Stimulated activated naive B cell treated with anti-CD40 and anti-IgM and Interleukin-4, amounts not matched to agents 10 μg/mL and 1 μg/mL and 100 μg/mL, for 72 hours (primary cell): Measurements from ENCODE around the gene TRIM24.
"Not testable (repeated sequence)": the region's sequence is repeated elsewhere in the genome, so short reads cannot be mapped to it uniquely, and the experiment has no call there.

ENCODE experiments used
- ATAC-seq, 2 donors: fragments of 150-1000 bp; cut with Tn5 transposase; replicated peaks; 2 replicates each; pipeline ENCODE4 v1.10.0; 2021; ENCODE audit warnings: moderate library complexity in 1 of 2
- DNase-seq: peaks from one replicate; pipeline ENCODE4 v3.0.0; 2021
- H3K27ac Mint-ChIP-seq: one replicate; pipeline ENCODE4 v1.8.0; 2022; ENCODE audit warnings: mild to moderate bottlenecking, mixed read lengths
- H3K27me3 Mint-ChIP-seq, 2 donors: one replicate each; pipeline ENCODE4 v1.8.0; 2022; ENCODE audit warnings: mixed read lengths in 2 of 2
- H3K36me3 Mint-ChIP-seq, 2 donors: one replicate each; pipeline ENCODE4 v1.8.0; 2022; ENCODE audit warnings: mixed read lengths in 2 of 2, mild to moderate bottlenecking in 1 of 2
- H3K4me1 Mint-ChIP-seq, 2 donors: one replicate each; pipeline ENCODE4 v1.8.0; 2022; ENCODE audit warnings: mixed read lengths in 2 of 2, mild to moderate bottlenecking in 1 of 2
- H3K4me3 Mint-ChIP-seq, 2 donors: one replicate each; pipeline ENCODE4 v1.8.0; 2022; ENCODE audit warnings: mild to moderate bottlenecking in 2 of 2, mixed read lengths in 2 of 2, moderate library complexity in 1 of 2
- H3K9me3 Mint-ChIP-seq, 2 donors: one replicate each; pipeline ENCODE4 v1.8.0; 2022; ENCODE audit warnings: mixed read lengths in 2 of 2, mild to moderate bottlenecking in 1 of 2

The TRIM24 gene

GRCh38 chr7:138472292-138473079 lies 12.4 kb downstream of the TRIM24 start:
- H3K27ac Mint-ChIP-seq, result no peak overlapping the region
- DNase-seq (no peak), ATAC-seq (no peak)
- peaks cover 2 to 8% of the 10 kb centered on the region in 2 donors for H3K36me3 Mint-ChIP-seq
- H3K4me1 Mint-ChIP-seq, result peaks cover 20 to 30% of the 10 kb centered on the region in 2 donors
- no peak overlapping the region for H3K4me3 Mint-ChIP-seq
- H3K27me3 Mint-ChIP-seq, result no peaks in the 10 kb centered on the region
- H3K9me3 Mint-ChIP-seq, result no peaks in the 10 kb centered on the region

DNA sequence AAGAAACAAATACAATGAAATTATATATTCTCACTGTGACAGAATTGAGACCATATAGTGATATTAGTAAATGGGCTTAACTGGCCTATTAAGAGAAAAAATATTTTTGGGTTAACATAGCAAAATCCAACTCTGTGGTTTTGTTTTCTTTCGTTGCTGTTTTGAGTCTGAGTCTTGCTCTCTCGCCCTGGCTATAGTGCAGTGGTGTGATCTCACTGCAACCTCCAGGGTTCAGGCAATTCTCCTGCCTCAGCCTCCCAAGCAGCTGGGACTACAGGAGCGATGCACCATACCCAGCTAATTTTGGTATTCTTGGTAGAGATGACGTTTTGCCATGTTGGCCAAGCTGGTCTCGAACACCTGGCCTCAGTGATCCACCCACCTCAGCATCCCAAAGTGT lies 15.3 kb downstream of the TRIM24 start:
- Mint-ChIP-seq H3K27ac (no peak overlapping the region), H3K36me3 (peaks cover 2 to 4% of the 10 kb centered on the region in 2 donors), H3K4me1 (peaks cover 26 to 40% of the 10 kb centered on the region in 2 donors), H3K4me3 (no peak overlapping the region), H3K27me3 (no peaks in the 10 kb centered on the region), H3K9me3 (no peaks in the 10 kb centered on the region)
- DNase-seq (no peak), ATAC-seq (no peak)

- no peak overlapping the region for H3K4me3 Mint-ChIP-seq
- no peak for ATAC-seq
- DNase-seq, result no peak
- no peaks in the 10 kb centered on the region for H3K27me3 Mint-ChIP-seq
- H3K27ac Mint-ChIP-seq, result no peak overlapping the region
- no peaks in the 10 kb centered on the region for H3K9me3 Mint-ChIP-seq
- peaks cover 28 to 49% of the 10 kb centered on the region in 2 donors for H3K4me1 Mint-ChIP-seq
- H3K36me3 Mint-ChIP-seq, result peaks cover 0 to 1% of the 10 kb centered on the region in 2 donors
Observed at GRCh38 chr7:138477081-138477578, 17.1 kb downstream of the TRIM24 start.

DNA sequence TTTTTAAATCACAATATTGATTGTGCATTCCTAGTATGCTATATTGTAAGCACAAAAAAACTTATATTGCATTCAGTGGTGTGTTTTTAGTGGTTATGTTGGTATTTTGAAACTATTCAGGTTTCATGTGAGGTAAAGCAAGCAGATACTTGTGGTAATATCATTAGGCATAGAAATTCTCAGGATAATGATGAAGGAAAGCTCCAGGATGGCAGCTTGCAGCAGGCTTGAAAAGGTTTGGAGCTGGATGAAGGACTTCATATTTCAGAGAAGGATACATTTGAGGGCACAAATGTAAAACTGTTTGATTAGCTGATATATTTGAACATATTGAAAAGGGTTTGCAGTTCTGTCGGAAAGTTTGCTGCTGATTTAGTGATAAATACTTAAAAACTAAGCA lies 17.5 kb downstream of the TRIM24 start:
- H3K4me3 Mint-ChIP-seq, result no peak overlapping the region
- H3K36me3 Mint-ChIP-seq, result peaks cover 0 to 1% of the 10 kb centered on the region in 2 donors
- no peaks in the 10 kb centered on the region for H3K9me3 Mint-ChIP-seq
- peaks cover 25 to 48% of the 10 kb centered on the region in 2 donors for H3K4me1 Mint-ChIP-seq
- ATAC-seq (no peak), DNase-seq (no peak)
- no peaks in the 10 kb centered on the region for H3K27me3 Mint-ChIP-seq
- H3K27ac Mint-ChIP-seq, result no peak overlapping the region

- ATAC-seq (peak; percentile 60 to 80), DNase-seq (no peak)
- peaks cover 28 to 57% of the 10 kb centered on the region in 2 donors for H3K4me1 Mint-ChIP-seq
- H3K27me3 Mint-ChIP-seq, result no peaks in the 10 kb centered on the region
- peaks cover 1 to 4% of the 10 kb centered on the region in 2 donors for H3K36me3 Mint-ChIP-seq
- no peak overlapping the region for H3K27ac Mint-ChIP-seq
- H3K9me3 Mint-ChIP-seq, result no peaks in the 10 kb centered on the region
- H3K4me3 Mint-ChIP-seq, result no peak overlapping the region
Observed at GRCh38 chr7:138478499-138478908, 18.4 kb downstream of the TRIM24 start.

GRCh38 chr7:138480527-138480926 lies 20.5 kb downstream of the TRIM24 start:
- DNase-seq (no peak), ATAC-seq (no peak)
- Mint-ChIP-seq H3K27ac (no peak overlapping the region), H3K4me3 (no peak overlapping the region), H3K4me1 (peaks cover 25 to 55% of the 10 kb centered on the region in 2 donors), H3K27me3 (no peaks in the 10 kb centered on the region), H3K36me3 (peaks cover 1 to 8% of the 10 kb centered on the region in 2 donors), H3K9me3 (peaks cover 0 to 2% of the 10 kb centered on the region in 2 donors)

GRCh38 chr7:138481447-138482380 lies 21.7 kb downstream of the TRIM24 start:
- peak overlapping the region in 1 of 2 donors; percentile 8 for H3K4me3 Mint-ChIP-seq
- H3K27ac Mint-ChIP-seq, result peak overlapping the region; percentile 71
- no peak for DNase-seq
- H3K9me3 Mint-ChIP-seq, result peaks cover 0 to 2% of the 10 kb centered on the region in 2 donors
- H3K36me3 Mint-ChIP-seq, result peaks cover 1 to 15% of the 10 kb centered on the region in 2 donors
- no peak for ATAC-seq
- no peaks in the 10 kb centered on the region for H3K27me3 Mint-ChIP-seq
- H3K4me1 Mint-ChIP-seq, result peaks cover 26 to 53% of the 10 kb centered on the region in 2 donors

DNA sequence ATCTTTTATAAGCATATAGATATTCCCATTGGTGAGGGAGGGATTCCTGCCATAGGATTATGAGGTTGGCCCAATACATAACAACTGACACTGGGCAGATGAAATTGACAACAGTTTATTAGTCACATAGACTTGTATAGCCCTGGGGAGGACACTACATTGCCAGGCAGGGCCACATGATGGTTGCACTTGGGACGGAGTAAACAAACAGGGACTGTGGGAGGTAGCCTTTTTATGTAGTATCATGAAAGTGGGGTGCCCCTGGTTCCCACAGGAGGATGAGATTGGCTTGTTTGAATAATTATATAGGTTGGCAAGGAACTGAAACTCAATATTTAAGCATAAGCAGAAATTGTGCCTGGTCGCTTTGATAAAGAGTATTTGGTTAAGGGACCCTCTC lies 23.5 kb downstream of the TRIM24 start:
- peaks cover 1 to 15% of the 10 kb centered on the region in 2 donors for H3K36me3 Mint-ChIP-seq
- peaks cover 0 to 2% of the 10 kb centered on the region in 2 donors for H3K9me3 Mint-ChIP-seq
- DNase-seq, result no peak
- H3K4me1 Mint-ChIP-seq, result peaks cover 28 to 60% of the 10 kb centered on the region in 2 donors
- H3K27ac Mint-ChIP-seq, result peak overlapping the region; percentile 66
- H3K27me3 Mint-ChIP-seq, result no peaks in the 10 kb centered on the region
- ATAC-seq, result peak; percentile 62 to 64
- H3K4me3 Mint-ChIP-seq, result no peak overlapping the region

GRCh38 chr7:138485508-138485907 lies 25.4 kb downstream of the TRIM24 start:
- peaks cover 6 to 25% of the 10 kb centered on the region in 2 donors for H3K36me3 Mint-ChIP-seq
- H3K4me3 Mint-ChIP-seq, H3K27ac Mint-ChIP-seq, DNase-seq, H3K9me3 Mint-ChIP-seq, H3K27me3 Mint-ChIP-seq, ATAC-seq: not testable (repeated sequence)
- peaks cover 32 to 50% of the 10 kb centered on the region in 2 donors for H3K4me1 Mint-ChIP-seq

- not testable (repeated sequence) for H3K27ac Mint-ChIP-seq, DNase-seq, H3K27me3 Mint-ChIP-seq, ATAC-seq, H3K4me3 Mint-ChIP-seq, H3K9me3 Mint-ChIP-seq
- Mint-ChIP-seq H3K36me3 (peaks cover 13 to 37% of the 10 kb centered on the region in 2 donors), H3K4me1 (peaks cover 23 to 28% of the 10 kb centered on the region in 2 donors)
Observed at GRCh38 chr7:138489139-138489538, 29.1 kb downstream of the TRIM24 start.

DNA sequence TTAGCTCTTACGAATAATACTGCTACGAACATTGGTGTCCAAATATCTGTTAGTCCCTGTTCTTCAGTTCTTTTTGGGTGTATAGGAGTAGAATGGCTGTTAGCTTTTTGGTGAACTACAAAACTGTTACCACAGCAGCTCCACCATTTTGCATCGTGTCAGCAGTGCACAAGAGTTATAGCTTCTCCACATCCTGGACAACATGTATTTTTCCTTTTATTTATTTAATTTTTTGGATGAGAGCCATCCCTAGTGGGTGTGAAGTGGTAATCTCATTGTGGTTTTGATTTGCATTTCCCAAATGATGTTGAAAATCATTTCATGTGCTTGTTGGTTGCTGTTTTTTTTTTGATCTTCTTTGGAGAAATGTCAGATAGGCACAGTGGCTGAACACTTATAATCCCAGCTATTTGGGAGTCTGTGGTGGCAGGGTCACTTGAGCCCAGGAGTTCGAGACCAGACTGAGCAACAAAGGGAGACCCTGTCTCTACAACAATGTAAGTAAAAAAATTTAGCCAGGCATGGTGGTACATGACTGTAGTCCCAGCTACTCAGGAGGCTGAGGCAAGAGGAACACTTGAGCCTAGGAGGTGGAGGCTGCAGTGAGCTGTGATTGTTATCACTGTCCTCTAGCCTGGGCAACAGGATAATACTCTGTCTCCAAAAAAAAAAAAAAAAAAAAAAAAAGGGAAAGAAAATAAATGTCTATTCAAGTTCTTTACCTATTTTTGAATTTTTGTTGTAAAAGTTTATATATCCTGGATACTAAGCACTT lies 31.7 kb downstream of the TRIM24 start:
- ATAC-seq (no peak), DNase-seq (no peak)
- Mint-ChIP-seq H3K4me3 (no peak overlapping the region), H3K9me3 (peaks cover 1 to 4% of the 10 kb centered on the region in 2 donors), H3K36me3 (peaks cover 13 to 42% of the 10 kb centered on the region in 2 donors), H3K27ac (no peak overlapping the region), H3K27me3 (no peaks in the 10 kb centered on the region), H3K4me1 (peaks cover 20 to 36% of the 10 kb centered on the region in 2 donors)

GRCh38 chr7:138492423-138492822 lies 32.4 kb downstream of the TRIM24 start:
- H3K27ac Mint-ChIP-seq, result no peak overlapping the region
- H3K9me3 Mint-ChIP-seq, result peaks cover 1 to 4% of the 10 kb centered on the region in 2 donors
- no peaks in the 10 kb centered on the region for H3K27me3 Mint-ChIP-seq
- H3K4me1 Mint-ChIP-seq, result peaks cover 21 to 31% of the 10 kb centered on the region in 2 donors
- DNase-seq, result no peak
- no peak for ATAC-seq
- no peak overlapping the region for H3K4me3 Mint-ChIP-seq
- H3K36me3 Mint-ChIP-seq, result peaks cover 13 to 44% of the 10 kb centered on the region in 2 donors

- Mint-ChIP-seq H3K9me3 (peaks cover 1 to 4% of the 10 kb centered on the region in 2 donors), H3K4me1 (peaks cover 17 to 20% of the 10 kb centered on the region in 2 donors)
Observed at GRCh38 chr7:138493535-138493934, 33.5 kb downstream of the TRIM24 start.

More at GRCh38 chr7:138493535-138493934, 33.5 kb downstream of the TRIM24 start:
- Mint-ChIP-seq H3K27me3 (no peaks in the 10 kb centered on the region), H3K36me3 (peaks cover 14 to 45% of the 10 kb centered on the region in 2 donors), H3K27ac (no peak overlapping the region), H3K4me3 (no peak overlapping the region)
- DNase-seq (no peak), ATAC-seq (no peak)
